ENCODE measurements around the gene SETD1A.
"Not testable (repeated sequence)": the region's sequence is repeated elsewhere in the genome, so short reads cannot be mapped to it uniquely, and the experiment has no call there.

The SETD1A gene

DNA sequence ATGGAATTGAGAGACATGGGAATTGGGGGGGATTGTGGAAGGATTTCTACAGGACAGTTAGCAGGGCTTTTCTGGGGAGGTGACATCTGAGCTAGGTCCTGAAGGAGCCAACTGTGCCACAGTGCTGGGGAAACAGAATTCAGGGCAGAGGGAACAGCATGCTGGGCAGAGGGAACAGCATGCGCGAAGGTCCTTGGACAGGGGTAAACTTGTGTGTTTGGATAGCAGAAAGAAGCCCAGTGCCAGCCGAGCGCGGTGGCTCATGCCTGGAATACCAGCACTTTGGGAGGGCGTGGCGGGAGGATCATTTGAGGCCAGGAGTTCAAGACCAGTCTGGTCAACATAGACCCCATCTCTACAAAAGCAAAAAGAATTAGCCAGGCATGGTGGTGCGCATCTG lies 49.0 kb downstream of the SETD1A start:
- no peak for TF ChIP-seq CTCF (IDR thresholded peaks at IDR 0.05; ENCODE audit: insufficient read depth, missing control alignments)
- no peak for DNase-seq (ENCODE audit: insufficient read length, low spot score)
- FAIRE-seq: no peak

DNA sequence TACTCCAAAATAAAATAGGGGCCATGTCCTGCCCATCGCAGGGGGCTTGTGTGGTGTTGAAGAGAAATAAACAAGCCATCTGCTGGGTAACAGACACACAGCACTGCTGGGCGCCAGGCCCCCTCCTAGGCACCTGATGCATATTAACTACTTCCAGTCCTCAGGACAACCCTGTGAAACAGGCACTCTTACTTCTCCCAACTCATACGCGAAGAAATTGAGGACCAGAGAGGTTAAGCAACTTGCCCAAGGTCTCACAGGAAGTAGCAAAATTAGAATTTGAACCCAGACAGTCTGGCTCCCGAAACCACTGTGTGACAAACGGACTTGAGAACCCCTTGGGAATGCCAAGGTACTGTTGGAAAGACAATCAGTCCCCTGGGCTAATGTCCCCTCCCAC lies 50.1 kb downstream of the SETD1A start:
- TF ChIP-seq CTCF (IDR thresholded peaks at IDR 0.05; ENCODE audit: insufficient read depth, missing control alignments): no peak
- DNase-seq (ENCODE audit: insufficient read length, low spot score) (no peak), FAIRE-seq (no peak)

GRCh38 chr16:31008149-31008548 lies 50.6 kb downstream of the SETD1A start:
- TF ChIP-seq CTCF (IDR thresholded peaks at IDR 0.05; ENCODE audit: insufficient read depth, missing control alignments): no peak
- no peak for DNase-seq (ENCODE audit: insufficient read length, low spot score)
- FAIRE-seq: no peak

GRCh38 chr16:31008551-31008950 lies 51.0 kb downstream of the SETD1A start:
- TF ChIP-seq CTCF (IDR thresholded peaks at IDR 0.05; ENCODE audit: insufficient read depth, missing control alignments): no peak
- FAIRE-seq (no peak), DNase-seq (ENCODE audit: insufficient read length, low spot score) (no peak)

GRCh38 chr16:31009120-31009519 lies 51.6 kb downstream of the SETD1A start:
- no peak for DNase-seq (ENCODE audit: insufficient read length, low spot score)
- TF ChIP-seq CTCF (IDR thresholded peaks at IDR 0.05; ENCODE audit: insufficient read depth, missing control alignments): no peak
- FAIRE-seq: no peak

DNA sequence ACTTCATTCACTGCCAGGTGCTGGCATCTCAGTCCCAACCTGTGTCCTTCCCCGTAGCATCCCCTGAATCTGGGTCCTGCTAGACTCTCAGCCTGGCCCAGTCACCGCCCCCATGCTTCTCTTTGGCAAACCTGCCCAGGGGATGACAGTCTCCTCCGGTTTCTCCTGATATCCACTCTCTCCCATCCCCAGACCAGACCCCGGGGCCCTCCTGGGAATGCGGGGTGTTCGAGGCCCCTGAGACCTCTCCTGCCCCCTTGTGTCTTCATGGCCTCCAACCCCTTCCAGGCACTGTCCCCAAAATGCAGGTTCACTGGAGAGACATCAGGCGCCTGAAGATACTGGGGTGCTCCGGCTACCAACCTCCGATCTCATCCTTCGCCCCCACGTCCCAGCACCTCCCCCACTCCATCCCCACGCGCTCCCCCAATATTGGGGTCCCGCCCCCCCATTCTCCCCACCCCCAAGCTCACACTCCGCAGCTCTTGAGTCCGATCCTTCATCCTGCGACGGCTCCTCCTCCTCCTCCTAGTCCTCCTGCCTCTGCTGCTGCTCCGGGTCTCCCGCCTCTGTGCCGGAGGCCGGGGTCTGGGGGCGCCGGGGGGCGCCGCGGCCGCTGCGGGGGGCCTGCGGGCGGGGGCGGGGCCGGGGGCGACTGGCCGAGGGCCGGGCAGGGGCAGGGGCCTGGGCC lies 52.5 kb downstream of the SETD1A start:
- FAIRE-seq (no peak), DNase-seq (ENCODE audit: insufficient read length, low spot score) (no peak)
- no peak for TF ChIP-seq CTCF (IDR thresholded peaks at IDR 0.05; ENCODE audit: insufficient read depth, missing control alignments)

- TF ChIP-seq CTCF (IDR thresholded peaks at IDR 0.05; ENCODE audit: insufficient read depth, missing control alignments): no peak
- FAIRE-seq: no peak
- peak; percentile 97 for DNase-seq (ENCODE audit: insufficient read length, low spot score)
These were observed 53.2 kb downstream of the SETD1A start, which contains the start of gene STX1B for GRCh38 chr16:31010585-31011325. Gene STX1B (minus strand): TSS chr16:31010638. CDS start chr16:31010396, 242 bp downstream.

GRCh38 chr16:31011815-31012214 lies 54.3 kb downstream of the SETD1A start:
- DNase-seq (ENCODE audit: insufficient read length, low spot score); FAIRE-seq: not testable (repeated sequence)

DNA sequence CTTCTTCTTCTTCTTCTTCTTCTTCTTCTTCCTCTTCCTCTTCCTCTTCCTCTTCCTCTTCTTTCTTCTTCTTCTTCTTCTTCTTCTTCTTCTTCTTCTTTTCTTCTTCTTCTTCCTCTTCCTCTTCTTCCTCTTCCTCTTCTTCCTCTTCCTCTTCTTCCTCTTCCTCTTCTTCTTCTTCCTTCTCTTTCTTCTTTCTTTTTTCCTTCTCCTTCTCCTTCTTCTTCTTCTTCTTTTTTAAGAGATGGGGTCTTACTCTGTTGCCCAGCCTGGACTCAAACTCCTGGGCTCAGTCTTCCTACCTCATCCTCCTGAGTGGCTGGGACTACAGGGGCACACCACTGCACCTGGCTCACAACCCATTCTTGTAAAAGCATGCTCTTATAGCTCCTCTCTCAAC lies 55.7 kb downstream of the SETD1A start:
- not testable (repeated sequence) for DNase-seq (ENCODE audit: insufficient read length, low spot score); FAIRE-seq
